Endothelial cell of umbilical vein (primary cell): ENCODE results near the gene PRDM7. TPM values are rescaled to one million over a fixed set of nuclear protein-coding genes. Genes with fewer than 3 reads are reported as not detected.

Source experiments
- BruUV-seq: library from RNA; stranded (reverse); fragments of 400-500 nt; replicated peaks from 2 replicates; lab custom pipeline; 2021; lab: Mats Ljungman, UMichigan
- CTCF ChIA-PET: fragments of 300-600, 350-600 bp; sonication (Branson Sonifier 250); formaldehyde crosslinking; loops from one replicate; lab custom pipeline; 2021; ENCODE audit warnings: antibody characterized with exemption, inconsistent platforms; lab: Charles Lee
- POLR2A ChIA-PET: fragments of 300-600, 350-600 bp; sonication (Branson Sonifier 250); formaldehyde crosslinking; loops from one replicate; lab custom pipeline; 2021; ENCODE audit warnings: antibody characterized with exemption, inconsistent platforms; lab: Charles Lee
- DNase-seq: peaks from one replicate; pipeline ENCODE4 v3.0.0-alpha.2; 2011; ENCODE audit warnings: low read depth, low spot score
- FAIRE-seq: peaks from 2 replicates; lab custom pipeline; 2011; peaks lifted over from hg19 to GRCh38; lab: Jason Lieb, UNC
- H2AFZ ChIP-seq: 2 replicates; pipeline ENCODE4 v1.6.0; 2012; ENCODE audit warnings: low read depth, low read length, control low read depth, inconsistent platforms
- H3K27ac ChIP-seq: 2 replicates; pipeline ENCODE4 v1.5.1; 2011; ENCODE audit warnings: low read depth, mild to moderate bottlenecking, control low read depth, low read length, moderate library complexity; ENCODE audit not compliant: insufficient read depth
- H3K27me3 ChIP-seq, 2 experiments: 2 replicates each; pipeline versions ENCODE4 v1.6.0 to v1.6.1; 2011; ENCODE audit warnings: low read length in 2 of 2, mixed read lengths in 1 of 2; ENCODE audit not compliant: control insufficient read depth in 2 of 2, insufficient read depth in 2 of 2
- H3K36me3 ChIP-seq, 2 experiments: 2 replicates in 1 of 2; 3 replicates in 1 of 2; pipeline ENCODE4 v1.5.1; 2011; ENCODE audit warnings: low read length in 2 of 2, mild to moderate bottlenecking in 1 of 2, moderate library complexity in 1 of 2; ENCODE audit not compliant: control insufficient read depth in 2 of 2, insufficient read depth in 2 of 2; ENCODE audit errors: extremely low read depth in 1 of 2
- H3K4me1 ChIP-seq: 3 replicates; pipeline ENCODE4 v1.5.1; 2011; ENCODE audit warnings: mild to moderate bottlenecking, low read length; ENCODE audit not compliant: control insufficient read depth, insufficient read depth; ENCODE audit errors: extremely low read depth
- H3K4me2 ChIP-seq: 2 replicates; pipeline ENCODE4 v1.6.1; 2011; ENCODE audit warnings: low read length, control low read depth, mixed read lengths; ENCODE audit not compliant: insufficient read depth
- H3K4me3 ChIP-seq, 3 experiments: fragments of 200-600 bp in 1 of 3; sonication (generic), shearing (Covaris generic) in 1 of 3; replicated peaks in 1 of 3; 2 replicates each; pipeline ENCODE4 v1.5.1; 2011 to 2016; ENCODE audit warnings: control low read depth in 3 of 3, low read length in 3 of 3, mild to moderate bottlenecking in 2 of 3, inconsistent platforms in 1 of 3, low read depth in 1 of 3, moderate library complexity in 1 of 3; ENCODE audit not compliant: insufficient read depth in 1 of 3
- H3K79me2 ChIP-seq: 2 replicates; pipeline ENCODE4 v1.6.0; 2012; ENCODE audit warnings: low read length, inconsistent platforms; ENCODE audit not compliant: control insufficient read depth, insufficient read depth
- H3K9ac ChIP-seq: replicated peaks from 2 replicates; pipeline ENCODE3; 2011; ENCODE audit warnings: low read length, control low read depth; ENCODE audit not compliant: insufficient read depth; ENCODE audit errors: extremely low read depth
- H3K9me1 ChIP-seq: replicated peaks from 3 replicates; pipeline ENCODE4 v1.6.0; 2011; ENCODE audit warnings: mild to moderate bottlenecking, low read length; ENCODE audit not compliant: control insufficient read depth, insufficient read depth; ENCODE audit errors: extremely low read depth
- H3K9me3 ChIP-seq: replicated peaks from 2 replicates; pipeline ENCODE4 v1.5.1; 2012; ENCODE audit warnings: low read length, inconsistent platforms; ENCODE audit not compliant: control insufficient read depth, insufficient read depth
- H4K20me1 ChIP-seq: replicated peaks from 2 replicates; pipeline ENCODE3; 2011; ENCODE audit warnings: mild to moderate bottlenecking, low read length; ENCODE audit not compliant: control insufficient read depth, insufficient read depth; ENCODE audit errors: extremely low read depth
- EZH2 ChIP-seq: IDR thresholded peaks from 2 replicates; pipeline ENCODE4 v1.6.1; 2012; ENCODE audit warnings: borderline replicate concordance, low read depth, mild to moderate bottlenecking, moderate library complexity, low read length, inconsistent platforms; ENCODE audit not compliant: severe bottlenecking
- FOS ChIP-seq: IDR thresholded peaks from 2 replicates; pipeline ENCODE4 v1.6.1; 2011; ENCODE audit warnings: mild to moderate bottlenecking, low read length, moderate library complexity, borderline replicate concordance; ENCODE audit not compliant: insufficient read depth
- GATA2 ChIP-seq: IDR thresholded peaks from 2 replicates; pipeline ENCODE4 v1.7.0; 2011; ENCODE audit warnings: low read depth, mild to moderate bottlenecking, moderate library complexity, mixed read lengths, low read length; ENCODE audit not compliant: insufficient read length, insufficient read depth
- JUN ChIP-seq: IDR thresholded peaks from 2 replicates; pipeline ENCODE4 v1.6.1; 2011; ENCODE audit warnings: borderline replicate concordance, low read depth; ENCODE audit not compliant: insufficient read length, insufficient read depth
- MYC ChIP-seq: IDR thresholded peaks from one replicate; pipeline ENCODE4 v1.6.1; 2011; ENCODE audit warnings: mild to moderate bottlenecking, low read depth, low read length
- POLR2A ChIP-seq: IDR thresholded peaks from 2 replicates; pipeline ENCODE4 v1.6.1; 2012; ENCODE audit warnings: low read depth, mild to moderate bottlenecking, control low read depth, low read length
- POLR2AphosphoS5 ChIP-seq: IDR thresholded peaks from 2 replicates; pipeline ENCODE4 v1.6.1; 2012; ENCODE audit warnings: low read depth, mild to moderate bottlenecking, control low read depth, low read length, moderate library complexity; ENCODE audit not compliant: insufficient read depth
- dilution Hi-C: fragments of 300-500 bp; cut with MboI; formaldehyde crosslinking; loops from one replicate; pipeline ENCODE4 v1.15.0; 2019; ENCODE audit warnings: low sequenced_read_pairs; ENCODE audit not compliant: extremely low pct_ligation_motif_present
- intact Hi-C: fragments of 100-400 bp; cut with micrococcal nuclease; formaldehyde crosslinking; loops from one replicate; pipeline ENCODE4 v1.10.0; 2022
- polyA plus RNA-seq, 4 experiments: library from polyadenylated mRNA; depleted of rRNA in 3 of 4; stranded (reverse) in 3 of 4; unstranded in 1 of 4; fragments of >200 nt; gene quantifications; 2 replicates each; pipeline versions ENCODE4 v1.2.1 to v1.2.3, GENCODE V29; 2011 to 2012; ENCODE audit warnings: missing spikeins in 1 of 4
- total RNA-seq: library from RNA; stranded (reverse); gene quantifications from 2 replicates; pipeline ENCODE4 v1.2.3, GENCODE V29; 2021
- TF ChIP-seq, protein P1 (sequence below): IDR thresholded peaks from 2 replicates; pipeline ENCODE4 v1.6.1; 2011; ENCODE audit not compliant: insufficient read depth, insufficient read length
- TF ChIP-seq, protein P2 (sequence below), 2 donors: IDR thresholded peaks; 1 replicate in 1 of 2; 2 replicates in 1 of 2; pipeline ENCODE4 v1.5.1; 2011; ENCODE audit warnings: low read length in 2 of 2, mild to moderate bottlenecking in 2 of 2, moderate library complexity in 2 of 2, control low read depth in 1 of 2, inconsistent platforms in 1 of 2, low read depth in 1 of 2; ENCODE audit not compliant: insufficient read depth in 1 of 2; ENCODE audit errors: extremely low read depth in 1 of 2

Gene PRDM7
- total and polyA plus RNA-seq, 2 donors (not counting 3 experiments of a cell fraction or from before 2014, with no cell fraction given): not detected

DNA sequence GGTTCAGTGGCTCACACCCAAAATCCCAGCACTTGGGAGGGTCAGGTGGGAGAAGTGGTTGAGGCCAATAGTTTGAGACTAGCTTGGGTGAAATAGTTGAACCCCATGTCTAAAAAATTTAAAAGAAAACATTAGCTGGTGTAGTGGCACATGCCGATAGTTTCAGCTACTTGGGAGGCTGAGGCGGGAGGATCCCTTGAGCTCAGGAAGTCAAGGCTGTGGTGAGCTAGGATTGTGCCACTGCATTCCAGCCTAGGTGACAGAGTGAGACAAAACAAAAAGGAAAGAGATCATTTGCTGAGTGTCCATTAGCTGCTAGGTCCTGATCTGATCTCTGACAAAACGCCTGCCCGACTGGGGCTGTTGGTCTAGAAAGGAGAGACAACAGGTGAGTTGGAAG, 43.7 kb downstream of the PRDM7 start:
- H3K4me2 ChIP-seq: no peak overlapping the region
- CTCF ChIA-PET: interaction anchor here (1.0 to 1.3 kb wide), 4 partner anchors 10 to 123 kb away, joined by 3 to 5 read pairs (median 4); no protein-coding TSS in a partner anchor
- H3K4me3 ChIP-seq: no peak overlapping the region
- H3K9me3 ChIP-seq: no peaks in the 10 kb centered on the region
- H2AFZ ChIP-seq: no peak overlapping the region
- no peaks in the 10 kb centered on the region for H3K9me1 ChIP-seq
- intact Hi-C loops (no loop called here), dilution Hi-C loops (no loop called here)
- TF ChIP-seq GATA2: no peak
- TF ChIP-seq, protein P1, sequence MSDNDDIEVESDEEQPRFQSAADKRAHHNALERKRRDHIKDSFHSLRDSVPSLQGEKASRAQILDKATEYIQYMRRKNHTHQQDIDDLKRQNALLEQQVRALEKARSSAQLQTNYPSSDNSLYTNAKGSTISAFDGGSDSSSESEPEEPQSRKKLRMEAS: no peak
- FAIRE-seq (no peak), DNase-seq (no peak)
- H3K79me2 ChIP-seq: no peaks in the 10 kb centered on the region
- no peaks in the 10 kb centered on the region for H4K20me1 ChIP-seq
- POLR2A ChIA-PET: no interaction called here
- H3K27ac ChIP-seq: no peak overlapping the region
- no peaks in the 10 kb centered on the region for H3K27me3 ChIP-seq
- H3K36me3 ChIP-seq: peaks cover 4 to 24% of the 10 kb centered on the region in 2 experiments
- BruUV-seq: no TSS peak
- H3K4me1 ChIP-seq: no peaks in the 10 kb centered on the region
- no peak overlapping the region for H3K9ac ChIP-seq

DNA sequence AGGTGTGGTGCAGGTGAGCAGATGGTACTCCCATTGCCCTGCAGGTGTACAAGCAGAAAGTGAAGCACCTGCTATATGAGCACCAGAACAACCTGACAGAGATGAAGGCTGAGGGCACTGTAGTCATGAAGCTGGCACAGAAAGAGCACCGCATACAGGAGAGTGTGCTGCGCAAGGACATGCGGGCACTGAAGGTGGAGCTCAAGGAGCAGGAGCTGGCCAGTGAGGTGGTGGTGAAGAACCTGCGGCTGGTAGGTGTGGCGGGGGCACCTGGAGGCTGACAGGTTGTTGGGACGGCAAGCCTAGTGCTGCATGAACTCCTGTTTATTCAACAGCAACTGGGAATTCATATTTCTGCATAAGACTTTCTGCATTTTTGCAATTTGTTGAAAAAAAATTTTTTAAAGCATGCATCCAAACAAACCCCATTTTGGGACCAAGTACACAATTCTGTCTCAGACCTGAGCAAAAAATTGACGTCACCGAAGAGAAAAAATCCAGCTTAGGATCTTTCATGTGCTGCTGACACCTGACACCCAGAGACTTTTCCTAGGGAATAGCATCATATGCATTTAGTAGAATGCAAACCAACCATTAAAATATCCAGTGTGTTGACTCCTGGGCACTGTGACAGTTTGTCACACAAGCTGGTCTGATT, 44.3 kb downstream of the PRDM7 start:
- H3K4me1 ChIP-seq: no peaks in the 10 kb centered on the region
- ChIA-PET CTCF (interaction anchor here (1.0 to 1.3 kb wide), 3 partner anchors 10 to 14 kb away, joined by 3 to 5 read pairs (median 3); no protein-coding TSS in a partner anchor), POLR2A (no interaction called here)
- H3K27ac ChIP-seq: no peak overlapping the region
- no peaks in the 10 kb centered on the region for H3K9me3 ChIP-seq
- no TSS peak for BruUV-seq
- intact Hi-C loops (no loop called here), dilution Hi-C loops (no loop called here)
- no peak overlapping the region for H3K4me3 ChIP-seq
- no peak overlapping the region for H3K9ac ChIP-seq
- peaks cover 4 to 18% of the 10 kb centered on the region in 2 experiments for H3K36me3 ChIP-seq
- no peak for TF ChIP-seq FOS
- TF ChIP-seq JUN: no peak
- no peak for TF ChIP-seq POLR2AphosphoS5
- no peak for TF ChIP-seq GATA2
- no peak for TF ChIP-seq MYC
- no peak for TF ChIP-seq POLR2A
- TF ChIP-seq, protein P1: no peak
- TF ChIP-seq, protein P2, sequence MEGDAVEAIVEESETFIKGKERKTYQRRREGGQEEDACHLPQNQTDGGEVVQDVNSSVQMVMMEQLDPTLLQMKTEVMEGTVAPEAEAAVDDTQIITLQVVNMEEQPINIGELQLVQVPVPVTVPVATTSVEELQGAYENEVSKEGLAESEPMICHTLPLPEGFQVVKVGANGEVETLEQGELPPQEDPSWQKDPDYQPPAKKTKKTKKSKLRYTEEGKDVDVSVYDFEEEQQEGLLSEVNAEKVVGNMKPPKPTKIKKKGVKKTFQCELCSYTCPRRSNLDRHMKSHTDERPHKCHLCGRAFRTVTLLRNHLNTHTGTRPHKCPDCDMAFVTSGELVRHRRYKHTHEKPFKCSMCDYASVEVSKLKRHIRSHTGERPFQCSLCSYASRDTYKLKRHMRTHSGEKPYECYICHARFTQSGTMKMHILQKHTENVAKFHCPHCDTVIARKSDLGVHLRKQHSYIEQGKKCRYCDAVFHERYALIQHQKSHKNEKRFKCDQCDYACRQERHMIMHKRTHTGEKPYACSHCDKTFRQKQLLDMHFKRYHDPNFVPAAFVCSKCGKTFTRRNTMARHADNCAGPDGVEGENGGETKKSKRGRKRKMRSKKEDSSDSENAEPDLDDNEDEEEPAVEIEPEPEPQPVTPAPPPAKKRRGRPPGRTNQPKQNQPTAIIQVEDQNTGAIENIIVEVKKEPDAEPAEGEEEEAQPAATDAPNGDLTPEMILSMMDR (IDR thresholded peaks at IDR 0.05; ENCODE audit: extremely low read depth in 1 of 2, insufficient read depth in 1 of 2, low read depth in 1 of 2, low read length in 2 of 2): no peak
- TF ChIP-seq EZH2: no peak
- no peaks in the 10 kb centered on the region for H4K20me1 ChIP-seq
- H3K27me3 ChIP-seq: no peaks in the 10 kb centered on the region
- H3K9me1 ChIP-seq: no peaks in the 10 kb centered on the region
- DNase-seq: no peak
- FAIRE-seq: no peak
- H3K4me2 ChIP-seq: no peak overlapping the region
- H2AFZ ChIP-seq: no peak overlapping the region
- H3K79me2 ChIP-seq: no peaks in the 10 kb centered on the region
